ENCODE data around the gene MAPT. TPM values are rescaled to one million over a fixed set of nuclear protein-coding genes. Genes with fewer than 3 reads are reported as not detected.

The MAPT gene
- total RNA-seq, 2 experiments from 2014 or later: 0.69 to 0.74 TPM

- no peaks in the 10 kb centered on the region for H3K36me3 Mint-ChIP-seq
- ATAC-seq (ENCODE audit: low read depth): no peak
- no peaks in the 10 kb centered on the region for H3K9me3 Mint-ChIP-seq
- POLR2A ChIA-PET: no interaction called here
- H3K4me3 Mint-ChIP-seq: no peak overlapping the region
- H3K27ac Mint-ChIP-seq: no peak overlapping the region
- no peaks in the 10 kb centered on the region for H3K4me1 Mint-ChIP-seq
- DNase-seq: no peak
- H3K27me3 Mint-ChIP-seq: peaks cover 15% of the 10 kb centered on the region
These were observed 68.0 kb downstream of the MAPT start for GRCh38 chr17:45962221-45962972.

GRCh38 chr17:45963283-45963682, 68.9 kb downstream of the MAPT start:
- DNase-seq (no peak), ATAC-seq (ENCODE audit: low read depth) (no peak)
- POLR2A ChIA-PET: no interaction called here
- H3K9me3 Mint-ChIP-seq: no peaks in the 10 kb centered on the region
- no peak overlapping the region for H3K4me3 Mint-ChIP-seq
- peaks cover 21% of the 10 kb centered on the region for H3K27me3 Mint-ChIP-seq
- H3K27ac Mint-ChIP-seq: no peak overlapping the region
- no peaks in the 10 kb centered on the region for H3K36me3 Mint-ChIP-seq
- no peaks in the 10 kb centered on the region for H3K4me1 Mint-ChIP-seq

GRCh38 chr17:45963889-45964288, 69.5 kb downstream of the MAPT start:
- Mint-ChIP-seq H3K27ac (no peak overlapping the region), H3K4me3 (no peak overlapping the region), H3K9me3 (no peaks in the 10 kb centered on the region), H3K27me3 (peaks cover 19% of the 10 kb centered on the region), H3K4me1 (no peaks in the 10 kb centered on the region), H3K36me3 (no peaks in the 10 kb centered on the region)
- POLR2A ChIA-PET: no interaction called here
- DNase-seq (no peak), ATAC-seq (ENCODE audit: low read depth) (no peak)

- POLR2A ChIA-PET: no interaction called here
- Mint-ChIP-seq H3K4me1 (no peaks in the 10 kb centered on the region), H3K9me3 (peaks cover 1% of the 10 kb centered on the region), H3K27me3 (peaks cover 19% of the 10 kb centered on the region), H3K4me3 (no peak overlapping the region), H3K36me3 (no peaks in the 10 kb centered on the region), H3K27ac (no peak overlapping the region)
- ATAC-seq (ENCODE audit: low read depth): no peak
- no peak for DNase-seq
These were observed 70.3 kb downstream of the MAPT start for GRCh38 chr17:45964634-45965033.

GRCh38 chr17:45965812-45966211, 71.5 kb downstream of the MAPT start:
- Mint-ChIP-seq H3K36me3 (no peaks in the 10 kb centered on the region), H3K9me3 (peaks cover 5% of the 10 kb centered on the region), H3K27ac (no peak overlapping the region), H3K4me3 (no peak overlapping the region), H3K27me3 (peaks cover 28% of the 10 kb centered on the region), H3K4me1 (no peaks in the 10 kb centered on the region)
- ATAC-seq (ENCODE audit: low read depth) (no peak), DNase-seq (no peak)
- POLR2A ChIA-PET: interaction anchor here (0.5 kb wide), 1 partner anchor 14 kb away, joined by 3 read pairs; no protein-coding TSS in a partner anchor

GRCh38 chr17:45966606-45967280, 72.4 kb downstream of the MAPT start:
- DNase-seq (no peak), ATAC-seq (ENCODE audit: low read depth) (no peak)
- H3K36me3 Mint-ChIP-seq: no peaks in the 10 kb centered on the region
- POLR2A ChIA-PET: no interaction called here
- H3K4me1 Mint-ChIP-seq: no peaks in the 10 kb centered on the region
- no peak overlapping the region for H3K4me3 Mint-ChIP-seq
- peaks cover 5% of the 10 kb centered on the region for H3K9me3 Mint-ChIP-seq
- peak overlapping the region; percentile 20 for H3K27ac Mint-ChIP-seq
- peaks cover 28% of the 10 kb centered on the region for H3K27me3 Mint-ChIP-seq

- Mint-ChIP-seq H3K27ac (no peak overlapping the region), H3K4me1 (no peaks in the 10 kb centered on the region), H3K27me3 (peaks cover 28% of the 10 kb centered on the region), H3K36me3 (peaks cover under 1% of the 10 kb centered on the region), H3K9me3 (peaks cover 6% of the 10 kb centered on the region), H3K4me3 (no peak overlapping the region)
- no peak for DNase-seq
- no peak for ATAC-seq (ENCODE audit: low read depth)
- POLR2A ChIA-PET: no interaction called here
These were observed 73.0 kb downstream of the MAPT start for GRCh38 chr17:45967378-45967777.

GRCh38 chr17:45968732-45969131, 74.4 kb downstream of the MAPT start:
- POLR2A ChIA-PET: no interaction called here
- ATAC-seq (ENCODE audit: low read depth) (no peak), DNase-seq (no peak)
- Mint-ChIP-seq H3K27me3 (peaks cover 28% of the 10 kb centered on the region), H3K9me3 (peaks cover 7% of the 10 kb centered on the region), H3K4me1 (no peaks in the 10 kb centered on the region), H3K36me3 (peaks cover 2% of the 10 kb centered on the region), H3K27ac (no peak overlapping the region), H3K4me3 (no peak overlapping the region)

- peaks cover 7% of the 10 kb centered on the region for H3K9me3 Mint-ChIP-seq
- ATAC-seq (ENCODE audit: low read depth) (no peak), DNase-seq (no peak)
- POLR2A ChIA-PET: no interaction called here
- H3K4me1 Mint-ChIP-seq: no peaks in the 10 kb centered on the region
- peaks cover 28% of the 10 kb centered on the region for H3K27me3 Mint-ChIP-seq
- H3K4me3 Mint-ChIP-seq: no peak overlapping the region
- H3K36me3 Mint-ChIP-seq: peaks cover 2% of the 10 kb centered on the region
- peak overlapping the region; percentile 0 for H3K27ac Mint-ChIP-seq
These were observed 75.4 kb downstream of the MAPT start for GRCh38 chr17:45969726-45970125.

- ATAC-seq (ENCODE audit: low read depth): no peak
- no peaks in the 10 kb centered on the region for H3K4me1 Mint-ChIP-seq
- DNase-seq: no peak
- H3K27me3 Mint-ChIP-seq: peaks cover 27% of the 10 kb centered on the region
- no peak overlapping the region for H3K4me3 Mint-ChIP-seq
- H3K9me3 Mint-ChIP-seq: peaks cover 7% of the 10 kb centered on the region
- peaks cover 2% of the 10 kb centered on the region for H3K36me3 Mint-ChIP-seq
- H3K27ac Mint-ChIP-seq: no peak overlapping the region
- POLR2A ChIA-PET: no interaction called here
These were observed 76.3 kb downstream of the MAPT start for GRCh38 chr17:45970659-45971058.

- POLR2A ChIA-PET: no interaction called here
- H3K27me3 Mint-ChIP-seq: peaks cover 23% of the 10 kb centered on the region
- H3K36me3 Mint-ChIP-seq: peaks cover 2% of the 10 kb centered on the region
- DNase-seq (no peak), ATAC-seq (ENCODE audit: low read depth) (no peak)
- H3K4me3 Mint-ChIP-seq: no peak overlapping the region
- H3K4me1 Mint-ChIP-seq: no peaks in the 10 kb centered on the region
- H3K9me3 Mint-ChIP-seq: peaks cover 7% of the 10 kb centered on the region
- no peak overlapping the region for H3K27ac Mint-ChIP-seq
These were observed 77.4 kb downstream of the MAPT start for GRCh38 chr17:45971698-45972141.

- peaks cover 15% of the 10 kb centered on the region for H3K27me3 Mint-ChIP-seq
- DNase-seq (no peak), ATAC-seq (ENCODE audit: low read depth) (no peak)
- POLR2A ChIA-PET: no interaction called here
- peaks cover 7% of the 10 kb centered on the region for H3K9me3 Mint-ChIP-seq
- H3K4me3 Mint-ChIP-seq: no peak overlapping the region
- peaks cover 2% of the 10 kb centered on the region for H3K36me3 Mint-ChIP-seq
- H3K27ac Mint-ChIP-seq: no peak overlapping the region
- H3K4me1 Mint-ChIP-seq: peaks cover 5% of the 10 kb centered on the region
These were observed 78.2 kb downstream of the MAPT start for GRCh38 chr17:45972531-45972930.

GRCh38 chr17:45973099-45973780, 78.9 kb downstream of the MAPT start:
- Mint-ChIP-seq H3K27ac (no peak overlapping the region), H3K4me3 (no peak overlapping the region), H3K27me3 (peaks cover 10% of the 10 kb centered on the region), H3K4me1 (peaks cover 7% of the 10 kb centered on the region), H3K9me3 (peaks cover 7% of the 10 kb centered on the region), H3K36me3 (peaks cover 2% of the 10 kb centered on the region)
- POLR2A ChIA-PET: no interaction called here
- no peak for DNase-seq
- no peak for ATAC-seq (ENCODE audit: low read depth)

Measured in activated naive CD8-positive, alpha-beta T cell treated with anti-CD3 and anti-CD28 coated beads, Interleukin-2, amount 10 ng/mL, durations not matched to agents 7 days and 5 days (primary cell).